GM18498 (cell line): ENCODE results near the gene PPA1.
"Not testable (repeated sequence)": the region's sequence is repeated elsewhere in the genome, so short reads cannot be mapped to it uniquely, and the experiment has no call there.

Source experiments
- ATAC-seq: cut with Tn5 transposase; IDR thresholded peaks from one replicate; pipeline ENCODE4 v1.9.1; 2021; ENCODE audit warnings: mild to moderate bottlenecking, moderate library complexity; ENCODE audit not compliant: unreplicated experiment

Gene PPA1

DNA sequence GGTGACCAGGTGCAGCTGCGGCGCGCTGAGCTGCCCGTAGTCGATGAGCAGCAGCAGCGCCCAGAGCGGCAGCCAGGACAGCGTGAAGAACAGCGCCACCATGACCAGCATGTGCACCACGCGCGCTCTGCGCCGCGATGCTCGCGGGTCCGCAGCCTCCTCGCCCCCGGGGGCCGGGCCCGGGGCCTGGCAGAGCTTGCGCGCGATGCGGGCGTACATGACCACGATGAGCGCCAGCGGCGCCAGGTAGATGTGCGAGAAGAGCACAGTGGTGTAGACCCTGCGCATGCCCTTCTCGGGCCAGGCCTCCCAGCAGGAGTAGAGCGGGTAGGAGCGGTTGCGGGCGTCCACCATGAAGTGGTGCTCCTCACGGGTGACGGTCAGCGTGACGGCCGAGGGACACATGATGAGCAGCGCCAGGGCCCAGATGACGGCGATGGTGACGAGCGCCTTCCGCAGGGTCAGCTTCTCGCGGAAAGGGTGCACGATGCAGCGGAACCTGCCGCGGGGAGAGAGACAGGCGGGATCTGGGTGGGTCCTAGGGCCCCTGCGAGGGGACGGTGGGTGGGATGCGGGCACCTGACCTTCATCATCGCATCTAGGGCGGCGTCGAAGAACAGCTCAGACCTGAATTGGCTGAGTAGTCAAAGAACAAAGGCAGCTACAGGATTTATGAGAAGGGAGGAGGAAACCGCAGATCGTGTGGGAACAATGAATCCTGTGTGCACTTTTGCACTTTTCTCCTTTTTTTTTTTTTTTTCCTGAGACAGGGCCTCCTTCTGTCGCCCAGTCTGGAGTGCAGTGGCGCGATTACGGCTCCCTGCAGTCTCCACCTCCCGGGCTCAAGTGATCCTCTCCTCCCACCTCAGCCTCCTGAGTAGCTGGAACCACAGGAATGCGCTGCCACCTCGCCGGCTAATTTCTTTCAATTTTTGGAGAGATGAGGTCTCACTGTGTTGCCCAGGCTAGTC, 22.4 kb upstream of the PPA1 start:
- no peak for ATAC-seq

DNA sequence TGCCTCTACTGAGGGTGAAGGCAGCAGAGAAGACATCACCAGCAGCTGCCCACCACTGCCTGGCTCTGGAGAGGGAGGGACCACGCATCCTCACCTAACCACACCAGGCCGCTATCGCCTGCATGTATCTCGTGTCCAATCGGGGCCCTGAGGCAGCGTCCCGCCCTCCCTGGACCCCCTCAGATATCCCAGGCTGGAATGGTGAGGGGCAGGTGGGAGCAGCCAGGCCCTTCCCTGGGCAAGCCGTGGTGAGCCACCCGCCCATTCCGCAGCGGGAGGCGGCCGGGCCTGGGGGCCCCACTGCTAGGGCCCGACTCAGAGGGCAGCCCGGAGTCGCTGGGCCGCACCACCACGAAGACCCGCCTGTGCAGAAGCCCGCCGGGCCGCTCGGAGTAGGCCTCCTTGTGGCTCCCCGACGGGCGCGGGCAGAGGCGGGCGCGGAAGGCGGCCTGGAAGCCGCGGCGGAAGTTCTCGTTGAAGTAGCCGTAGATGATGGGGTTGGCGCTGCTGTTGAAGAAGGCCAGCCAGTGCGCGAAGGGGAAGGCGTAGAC, 21.6 kb upstream of the PPA1 start:
- ATAC-seq, result no peak

DNA sequence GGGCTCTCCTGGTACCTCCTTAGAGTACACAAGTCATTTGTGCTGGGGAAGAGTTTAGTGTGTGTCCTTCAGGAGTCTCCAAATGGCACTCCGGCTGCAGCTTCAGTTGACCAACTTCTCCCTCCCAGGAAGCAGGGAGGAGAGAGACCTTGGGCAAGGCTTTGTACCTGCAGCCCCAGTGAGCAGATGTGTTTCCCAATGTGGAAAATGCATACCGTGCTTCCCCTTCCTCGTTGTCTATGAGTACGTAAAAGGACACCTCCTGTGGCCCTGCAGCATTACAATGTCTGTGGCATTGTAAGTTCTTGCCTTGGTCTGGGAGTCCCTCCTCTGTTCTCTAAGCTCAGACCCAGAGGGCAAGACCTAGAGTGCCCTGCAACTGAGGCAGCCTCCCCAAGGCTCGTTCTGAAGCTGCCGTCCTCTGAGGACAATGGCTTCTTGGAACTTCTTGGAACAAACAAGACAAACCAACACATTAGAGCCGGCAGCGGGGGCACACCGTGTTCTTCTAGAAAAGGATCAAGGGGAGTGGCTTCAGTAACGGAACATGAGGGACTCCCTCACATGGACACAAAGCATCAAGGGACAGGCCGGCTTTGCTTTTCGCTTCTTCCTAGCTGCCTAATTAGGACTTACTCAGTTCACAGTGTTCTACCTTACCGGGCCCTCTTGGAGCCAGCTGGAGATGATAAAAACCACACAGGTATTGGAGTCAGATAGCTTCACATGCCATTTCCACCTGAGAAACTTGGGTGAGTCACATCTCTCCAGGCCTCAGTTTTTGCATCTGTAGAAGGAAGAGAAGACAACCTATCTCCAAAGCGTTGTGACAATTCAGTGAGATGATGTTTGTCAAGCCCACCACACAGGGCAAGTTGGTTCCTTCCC, 20.9 kb upstream of the PPA1 start:
- no peak for ATAC-seq

DNA sequence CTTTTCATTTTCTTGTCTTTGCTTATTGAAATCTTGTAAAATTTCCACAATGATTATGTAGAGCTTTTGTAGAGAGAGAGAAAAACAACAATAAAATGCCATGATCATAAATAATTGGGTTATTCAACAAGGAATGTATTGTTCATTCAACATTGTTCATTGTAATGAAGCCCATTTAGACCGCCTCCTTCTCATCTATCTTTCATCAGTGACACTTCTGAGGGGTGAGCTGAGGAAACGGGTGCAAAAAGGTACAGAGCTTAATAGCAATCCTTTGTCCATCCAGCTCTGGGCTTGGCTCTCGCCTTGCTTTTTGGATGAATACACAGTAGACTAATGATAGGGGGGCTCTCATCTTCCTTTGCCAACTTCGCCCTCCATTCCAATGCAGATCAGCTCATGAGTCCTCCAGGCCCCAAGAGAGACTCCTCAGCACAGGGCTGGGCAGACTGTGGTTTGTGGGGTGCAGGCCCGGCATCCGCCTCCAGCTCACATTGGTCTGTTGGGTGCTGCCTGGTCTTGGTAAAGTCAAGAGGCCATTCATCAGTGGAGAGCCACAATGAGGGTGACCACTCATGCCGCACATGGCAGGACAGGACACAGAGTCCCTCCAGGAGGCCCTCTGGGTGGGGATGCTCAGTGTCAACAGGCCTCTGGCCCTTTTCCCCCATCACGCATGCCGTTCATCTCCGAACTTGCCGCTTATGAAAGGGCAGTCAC, 17.9 kb upstream of the PPA1 start:
- ATAC-seq, result no peak

DNA sequence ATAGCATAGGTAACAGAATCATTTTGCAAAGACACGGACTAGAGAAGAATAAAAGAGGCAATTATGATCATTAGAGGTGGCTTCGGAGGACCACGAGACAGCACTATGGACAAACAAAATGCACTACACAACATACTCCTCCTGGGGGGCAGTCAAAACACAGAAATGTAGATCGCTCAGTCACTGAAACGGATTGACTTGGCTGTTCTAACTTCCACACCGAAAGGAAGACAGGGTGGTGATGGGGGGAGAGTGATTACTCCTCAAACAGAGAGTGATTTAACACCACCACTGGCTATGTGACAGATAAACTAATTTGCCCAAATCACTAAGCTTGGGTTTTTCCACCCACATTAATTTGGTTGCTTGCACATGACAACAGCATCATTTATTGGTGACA, 14.1 kb upstream of the PPA1 start:
- ATAC-seq, result no peak

DNA sequence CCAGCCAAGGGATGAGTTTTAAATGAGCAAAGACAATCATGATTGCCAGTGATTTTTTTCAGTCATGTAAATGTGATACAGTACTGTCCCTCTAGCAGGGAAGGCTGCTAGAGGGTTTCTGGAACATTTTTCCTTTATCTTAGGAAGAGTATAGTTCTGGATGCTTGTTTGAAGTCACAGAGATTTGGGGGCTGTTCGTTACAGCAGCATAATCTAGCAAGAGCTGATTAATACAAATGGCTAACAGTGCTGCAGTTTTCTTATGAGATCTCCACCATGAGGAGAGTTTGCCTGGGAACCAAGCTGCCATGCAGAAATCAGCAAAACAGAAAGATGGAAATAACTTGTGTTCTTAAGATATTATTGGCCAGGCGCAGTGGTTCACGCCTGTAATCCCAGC, 7.9 kb upstream of the PPA1 start:
- no peak for ATAC-seq

DNA sequence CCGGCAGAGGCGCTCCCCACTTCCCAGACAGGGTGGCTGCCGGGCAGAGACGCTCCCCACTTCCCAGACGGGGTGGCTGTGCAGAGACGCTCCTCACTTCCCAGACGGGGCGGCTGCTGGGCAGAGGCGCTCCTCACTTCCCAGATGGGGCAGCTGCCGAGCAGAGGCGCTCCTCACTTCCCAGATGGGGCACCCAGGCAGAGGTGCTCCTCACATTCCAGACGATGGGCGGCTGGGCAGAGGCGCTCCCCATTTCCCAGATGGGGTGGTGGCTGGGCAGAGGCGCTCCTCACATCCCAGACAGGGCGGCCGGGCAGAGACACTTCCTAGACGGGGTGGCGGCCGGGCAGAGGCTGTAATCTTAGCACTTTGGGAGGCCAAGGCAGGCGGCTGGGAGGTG, 6.8 kb upstream of the PPA1 start:
- not testable (repeated sequence) for ATAC-seq

DNA sequence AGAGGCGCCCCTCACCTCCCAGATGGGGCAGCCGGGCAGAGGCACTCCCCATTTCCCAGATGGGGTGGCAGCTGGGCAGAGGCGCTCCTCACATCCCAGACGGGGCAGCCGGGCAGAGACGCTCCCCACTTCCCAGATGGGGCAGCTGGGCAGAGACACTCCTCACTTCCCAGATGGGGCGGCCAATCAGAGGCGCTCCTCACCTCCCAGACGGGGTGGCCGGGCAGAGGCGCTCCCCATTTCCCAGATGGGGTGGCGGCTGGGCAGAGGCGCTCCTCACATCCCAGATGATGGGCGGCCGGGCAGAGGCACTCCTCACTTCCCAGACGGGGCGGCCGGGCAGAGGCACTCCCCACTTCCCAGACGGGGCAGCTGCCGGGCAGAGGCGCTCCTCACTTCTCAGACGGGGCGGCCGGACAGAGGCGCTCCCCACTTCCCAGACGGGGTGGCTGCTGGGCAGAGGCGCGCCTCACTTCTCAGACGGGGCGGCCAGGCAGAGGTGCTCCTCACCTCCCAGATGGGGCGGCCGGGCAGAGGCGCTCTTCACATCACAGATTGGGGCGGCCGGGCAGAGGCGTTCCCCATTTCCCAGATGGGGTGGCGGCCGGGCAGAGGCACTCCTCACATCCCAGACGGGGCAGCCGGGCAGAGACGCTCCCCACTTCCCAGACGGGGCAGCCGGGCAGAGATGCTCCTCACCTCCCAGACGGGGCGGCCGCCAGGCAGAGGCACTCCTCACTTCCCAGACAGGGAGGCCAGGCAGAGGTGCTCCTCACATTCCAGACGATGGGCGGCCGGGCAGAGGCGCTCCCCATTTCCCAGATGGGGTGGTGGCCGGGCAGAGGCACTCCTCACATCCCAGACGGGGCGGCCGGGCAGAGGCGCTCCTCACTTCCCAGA, 6.1 kb upstream of the PPA1 start:
- ATAC-seq, result not testable (repeated sequence)

DNA sequence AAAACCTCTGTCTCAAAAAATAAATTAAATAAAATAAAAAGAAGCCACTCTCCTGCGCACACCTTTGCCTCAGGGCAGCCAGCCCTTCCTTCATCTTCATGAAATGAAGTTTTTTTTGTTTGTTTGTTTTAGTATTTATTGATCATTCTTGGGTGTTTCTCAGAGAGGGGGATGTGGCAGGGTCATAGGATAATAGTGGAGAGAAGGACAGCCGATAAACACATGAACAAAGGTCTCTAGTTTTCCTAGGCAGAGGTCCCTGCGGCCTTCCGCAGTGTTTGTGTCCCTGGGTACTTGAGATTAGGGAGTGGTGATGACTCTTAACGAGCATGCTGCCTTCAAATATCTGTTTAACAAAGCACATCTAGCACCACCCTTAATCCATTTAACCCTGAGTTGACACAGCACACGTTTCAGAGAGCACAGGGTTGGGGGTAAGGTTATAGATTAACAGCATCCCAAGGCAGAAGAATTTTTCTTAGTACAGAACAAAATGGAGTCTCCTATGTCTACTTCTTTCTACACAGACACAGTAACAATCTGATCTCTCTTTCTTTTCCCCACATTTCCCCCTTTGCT, 4.8 kb upstream of the PPA1 start:
- ATAC-seq, result not testable (repeated sequence)

DNA sequence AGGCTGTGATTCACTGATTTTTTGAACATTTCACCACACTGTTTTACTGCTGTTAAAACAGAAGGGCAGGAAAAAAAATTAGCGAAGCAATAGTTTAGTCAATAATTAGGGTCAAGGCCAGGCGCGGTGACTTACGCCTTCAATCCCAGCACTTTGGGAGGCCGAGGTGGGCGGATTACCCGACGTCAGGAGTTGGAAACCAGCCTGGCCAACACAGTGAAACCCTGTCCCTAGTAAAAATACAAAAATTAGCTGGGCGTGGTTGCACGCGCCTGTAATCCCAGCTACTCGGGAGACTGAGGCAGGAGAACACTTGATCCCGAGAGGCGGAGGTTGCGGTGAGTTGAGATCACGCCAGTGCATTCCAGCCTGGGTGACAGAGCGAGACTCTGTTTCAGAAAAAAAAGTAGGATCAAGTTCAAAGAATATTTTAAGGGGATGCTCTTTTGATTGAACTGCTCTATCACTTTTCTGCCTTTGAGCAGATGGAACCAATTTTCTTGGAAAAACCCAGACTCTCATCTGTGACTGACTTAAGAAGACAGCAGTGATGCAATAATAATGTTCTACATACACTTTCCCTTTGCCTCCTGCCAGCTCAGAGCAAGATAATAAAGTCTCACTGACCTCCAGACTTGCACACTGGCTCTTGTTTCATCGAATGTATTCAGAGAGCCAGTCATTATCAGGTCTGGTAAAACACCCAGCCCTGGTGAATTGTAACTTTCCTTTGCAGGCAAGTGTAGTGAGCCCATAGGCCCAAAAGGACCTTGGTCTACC, 1.6 kb upstream of the PPA1 start:
- no peak for ATAC-seq

DNA sequence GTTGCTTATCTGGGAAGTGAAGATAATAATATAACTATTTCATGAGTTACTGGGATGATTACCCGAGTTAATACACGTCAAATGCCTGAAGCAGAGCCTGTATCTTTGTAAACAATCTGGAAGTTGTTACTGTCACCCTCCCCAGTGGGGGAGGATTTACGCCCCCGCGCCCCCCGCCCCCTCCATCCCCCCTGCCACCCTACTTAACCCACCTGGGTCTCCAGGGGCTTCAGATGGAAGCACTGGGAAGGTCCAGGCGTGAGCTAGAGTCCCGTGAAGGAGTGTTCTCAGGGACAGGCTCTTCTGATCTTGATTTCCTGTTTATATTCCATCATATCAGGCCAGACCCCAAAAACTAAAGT, 691 bp upstream of the PPA1 start:
- no peak for ATAC-seq

DNA sequence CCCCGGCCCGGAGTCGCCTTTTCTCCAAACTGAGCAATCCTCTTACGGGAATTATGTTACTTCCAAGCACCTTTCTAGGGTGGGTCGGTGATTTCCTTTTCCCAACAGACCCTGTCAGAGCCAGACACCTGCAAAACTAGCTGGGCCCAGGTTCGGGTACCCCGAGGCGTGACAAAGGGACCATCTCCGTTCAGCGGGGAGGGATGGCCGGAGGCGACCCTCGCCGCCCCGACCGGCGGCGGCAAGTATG, 445 bp downstream of the PPA1 start:
- no peak for ATAC-seq

DNA sequence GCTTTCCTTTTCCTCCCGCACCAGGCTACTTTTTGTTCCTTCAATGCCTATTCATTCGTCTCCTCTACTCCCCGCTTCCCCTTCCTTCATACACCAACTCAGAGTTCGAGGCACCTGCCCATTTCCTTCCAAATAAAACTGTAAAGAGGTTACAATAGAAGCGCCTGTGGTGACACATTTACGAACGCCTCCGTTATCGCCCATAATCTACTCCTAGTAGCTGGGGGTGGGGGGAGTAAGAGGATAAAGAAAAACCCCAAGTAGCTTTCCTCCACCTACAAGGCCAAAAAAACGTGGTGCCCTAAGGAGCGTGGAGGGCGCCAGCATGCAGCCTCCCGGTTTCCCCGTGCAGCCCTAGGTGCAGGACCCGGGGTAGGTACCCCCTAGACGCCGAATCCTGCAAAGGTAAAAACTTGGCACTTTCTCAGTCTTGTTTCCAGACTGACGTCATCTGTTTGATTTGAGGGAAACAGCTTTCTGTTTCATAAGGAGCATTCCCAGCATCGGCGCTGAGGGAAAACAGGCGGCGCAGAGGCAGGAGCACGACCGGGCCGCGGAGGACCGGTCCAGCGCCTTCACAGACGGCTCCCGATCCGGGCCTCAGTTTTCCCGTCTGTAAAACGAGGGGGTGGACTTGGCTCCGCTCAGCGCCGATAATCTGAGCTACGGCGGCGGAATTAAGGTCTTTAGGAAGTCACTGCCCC, 922 bp downstream of the PPA1 start:
- no peak for ATAC-seq

DNA sequence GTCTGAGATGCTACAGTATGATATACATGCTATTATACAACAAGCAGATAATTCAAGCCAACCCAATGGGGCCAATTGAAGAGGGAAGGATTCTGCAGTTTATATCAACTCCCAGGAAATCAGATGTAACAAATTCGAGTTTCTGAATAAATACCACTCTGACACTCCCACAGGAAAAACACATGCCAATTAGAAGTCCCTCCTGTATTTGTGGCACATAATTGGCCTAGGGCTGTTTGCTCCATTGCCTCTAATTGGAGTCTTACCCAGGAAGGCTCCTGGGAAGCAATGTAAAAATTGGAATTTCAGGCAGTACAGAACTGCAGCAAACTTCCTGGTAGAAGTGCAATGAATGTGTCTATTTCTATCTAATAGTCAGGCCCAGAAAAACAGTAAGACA, 4.7 kb downstream of the PPA1 start:
- ATAC-seq, result no peak

DNA sequence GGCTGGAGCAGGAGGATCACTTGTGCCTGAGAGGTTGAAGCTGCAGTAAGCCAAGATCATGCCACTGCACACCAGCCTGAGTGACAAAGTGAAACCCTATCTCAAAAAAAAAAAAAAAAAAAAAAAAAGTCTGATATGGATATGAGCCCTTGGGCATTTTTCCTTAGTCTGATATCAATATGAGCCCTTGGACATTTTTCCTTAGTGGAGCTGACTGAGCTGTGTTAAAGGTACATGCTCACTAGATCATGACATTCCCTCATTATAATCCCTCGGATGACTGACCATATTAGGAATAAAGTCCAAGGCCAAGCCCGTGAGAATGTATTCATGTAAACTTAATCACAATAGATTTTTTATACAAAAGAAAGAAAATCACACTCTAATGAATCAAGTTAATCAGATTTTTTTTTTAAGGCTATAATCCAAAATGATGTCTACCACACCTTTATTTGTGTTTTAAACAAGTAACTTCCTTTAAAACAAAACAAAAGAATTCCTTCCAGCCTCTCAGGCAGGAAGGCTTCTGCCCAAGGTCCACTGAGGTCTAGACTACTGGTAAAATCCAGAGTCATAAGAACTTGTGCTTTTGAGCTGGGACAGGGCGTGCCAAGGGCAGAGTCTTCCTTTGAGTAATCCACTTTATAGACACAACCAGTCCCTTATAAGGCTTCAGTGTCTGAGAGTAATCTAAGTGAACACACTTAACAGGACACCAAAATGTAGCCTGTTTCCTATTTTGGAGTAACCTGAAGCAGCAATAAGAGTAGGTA, 5.5 kb downstream of the PPA1 start:
- no peak for ATAC-seq

DNA sequence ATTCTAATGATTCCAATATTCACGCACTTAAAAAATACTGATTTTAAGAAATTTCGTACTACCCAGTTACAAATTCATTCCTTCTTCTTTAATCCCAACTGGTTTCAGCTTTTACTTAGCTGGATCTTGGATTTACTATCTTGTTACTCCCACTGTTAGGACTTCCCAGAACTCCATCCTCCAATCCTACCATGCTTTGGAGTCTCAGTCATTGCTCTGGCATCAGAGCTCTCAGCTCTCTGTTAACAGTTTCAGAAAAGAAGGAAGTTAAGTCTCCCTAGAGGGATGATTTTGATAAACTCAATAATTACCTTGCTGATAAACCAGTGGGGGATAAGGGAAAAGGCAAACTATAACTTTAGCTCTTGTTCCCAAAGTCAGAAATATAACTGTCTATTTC, 9.5 kb downstream of the PPA1 start:
- ATAC-seq, result no peak

DNA sequence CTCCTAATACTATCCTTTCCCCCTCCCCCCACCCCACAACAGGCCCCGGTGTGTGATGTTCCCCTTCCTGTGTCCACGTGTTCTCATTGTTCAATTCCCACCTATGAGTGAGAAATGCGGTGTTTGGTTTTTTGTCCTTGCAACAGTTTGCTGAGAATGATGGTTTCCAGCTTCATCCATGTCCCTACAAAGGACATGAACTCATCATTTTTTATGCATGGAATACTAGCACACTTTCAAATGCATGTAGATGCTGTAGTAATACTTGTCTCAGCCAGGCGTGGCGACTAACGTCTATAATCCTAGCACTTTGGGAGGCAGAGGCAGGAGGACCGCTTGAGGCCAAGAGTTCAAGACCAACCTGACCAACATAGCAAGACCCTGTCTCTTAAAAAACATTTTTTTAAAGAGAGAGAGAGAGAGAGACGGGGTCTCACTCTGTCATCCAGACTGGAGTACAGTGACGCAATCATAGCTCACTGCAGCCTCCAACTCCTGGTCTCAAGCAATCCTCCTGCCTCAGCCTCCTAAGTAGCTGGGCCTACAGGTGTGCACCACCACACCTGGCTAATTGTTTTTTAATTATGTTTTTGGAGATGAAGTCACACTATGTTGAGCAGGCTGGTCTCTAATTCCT, 10.3 kb downstream of the PPA1 start:
- not testable (repeated sequence) for ATAC-seq
